ENCODE data around the gene GRAMD4. TPM values are rescaled to one million over a fixed set of nuclear protein-coding genes. Genes with fewer than 3 reads are reported as not detected.

Gene GRAMD4, protein sequence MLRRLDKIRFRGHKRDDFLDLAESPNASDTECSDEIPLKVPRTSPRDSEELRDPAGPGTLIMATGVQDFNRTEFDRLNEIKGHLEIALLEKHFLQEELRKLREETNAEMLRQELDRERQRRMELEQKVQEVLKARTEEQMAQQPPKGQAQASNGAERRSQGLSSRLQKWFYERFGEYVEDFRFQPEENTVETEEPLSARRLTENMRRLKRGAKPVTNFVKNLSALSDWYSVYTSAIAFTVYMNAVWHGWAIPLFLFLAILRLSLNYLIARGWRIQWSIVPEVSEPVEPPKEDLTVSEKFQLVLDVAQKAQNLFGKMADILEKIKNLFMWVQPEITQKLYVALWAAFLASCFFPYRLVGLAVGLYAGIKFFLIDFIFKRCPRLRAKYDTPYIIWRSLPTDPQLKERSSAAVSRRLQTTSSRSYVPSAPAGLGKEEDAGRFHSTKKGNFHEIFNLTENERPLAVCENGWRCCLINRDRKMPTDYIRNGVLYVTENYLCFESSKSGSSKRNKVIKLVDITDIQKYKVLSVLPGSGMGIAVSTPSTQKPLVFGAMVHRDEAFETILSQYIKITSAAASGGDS
- polyA plus RNA-seq (2013): 37.2 TPM

DNA sequence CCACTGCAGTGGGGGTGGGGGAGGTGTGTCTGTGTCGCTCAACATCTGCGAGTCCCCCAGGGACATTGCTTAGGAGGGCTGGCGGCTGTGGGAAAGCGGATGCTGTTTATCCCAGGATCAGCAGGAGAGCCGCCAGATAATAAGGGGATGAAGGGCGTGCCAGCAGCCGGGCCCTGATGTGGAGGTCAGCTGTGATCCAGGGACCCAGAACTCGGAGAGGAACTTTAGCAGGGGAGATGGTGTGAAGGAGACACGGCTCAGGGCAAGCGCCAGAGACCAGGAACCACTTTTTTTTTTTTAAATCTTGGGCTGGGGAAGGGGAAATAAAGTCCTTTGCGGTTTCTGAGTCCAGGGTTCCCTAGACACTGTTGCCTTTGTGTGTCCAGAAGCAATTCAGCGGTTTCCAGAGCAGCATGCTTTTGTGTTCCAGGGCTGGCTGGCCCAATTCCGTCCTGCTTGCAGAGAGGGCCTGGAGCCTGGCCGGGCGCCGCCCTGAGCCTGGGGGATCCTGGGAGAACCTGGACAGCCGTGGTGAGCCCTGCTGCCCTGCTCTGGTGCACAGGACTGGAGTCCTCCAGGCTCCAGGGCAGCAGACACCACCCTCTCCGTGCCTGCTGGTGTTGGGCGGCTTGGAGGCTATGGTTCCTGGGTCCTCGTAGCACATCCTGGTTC is at the start of gene GRAMD4:
GRAMD4 (plus strand) TSS at position 557 of the 672 bp plus-strand sequence. CDS start 6,414 bp downstream, outside the sequence.
- no peak within 1 kb of the TSS for H3K4me3 ChIP-seq (ENCODE audit: control insufficient read depth in 1 of 7, extremely low read depth in 1 of 7, insufficient read depth in 4 of 7, low read depth in 2 of 7, low read length in 6 of 7)
- H3K9me3 ChIP-seq (ENCODE audit: control extremely low read depth in 1 of 5, control insufficient read depth in 4 of 5, insufficient read depth in 2 of 5, low read depth in 1 of 5, low read length in 4 of 5): no peaks in the 10 kb centered on the region
- WGBS (ENCODE audit: insufficient coverage): 76% methylated on average over 15 of the region's 20 CpGs
- CTCF ChIA-PET: no interaction called here
- POLR2A ChIA-PET: no interaction called here
- H3K4me1 ChIP-seq (ENCODE audit: control extremely low read depth in 1 of 4, control insufficient read depth in 4 of 4, insufficient read depth in 4 of 4, low read length in 3 of 4): peaks cover 0 to 63% (median 28%) of the 10 kb centered on the region in 4 experiments
- no peak for DNase-seq
- peaks cover 0 to 3% (median 0%) of the 10 kb centered on the region in 4 experiments for H3K36me3 ChIP-seq (ENCODE audit: control insufficient read depth in 4 of 4, insufficient read depth in 4 of 4, low read length in 3 of 4)
- no peak within 1 kb of the TSS for H3K27ac ChIP-seq (ENCODE audit: insufficient read depth in 1 of 2, low read depth in 1 of 2, low read length in 2 of 2, poor library complexity in 1 of 2, severe bottlenecking in 2 of 2)
- no peaks in the 10 kb centered on the region for H3K27me3 ChIP-seq (replicated peaks in 2 of 5; ENCODE audit: control insufficient read depth in 4 of 5, insufficient read depth in 5 of 5, low read length in 4 of 5)

DNA sequence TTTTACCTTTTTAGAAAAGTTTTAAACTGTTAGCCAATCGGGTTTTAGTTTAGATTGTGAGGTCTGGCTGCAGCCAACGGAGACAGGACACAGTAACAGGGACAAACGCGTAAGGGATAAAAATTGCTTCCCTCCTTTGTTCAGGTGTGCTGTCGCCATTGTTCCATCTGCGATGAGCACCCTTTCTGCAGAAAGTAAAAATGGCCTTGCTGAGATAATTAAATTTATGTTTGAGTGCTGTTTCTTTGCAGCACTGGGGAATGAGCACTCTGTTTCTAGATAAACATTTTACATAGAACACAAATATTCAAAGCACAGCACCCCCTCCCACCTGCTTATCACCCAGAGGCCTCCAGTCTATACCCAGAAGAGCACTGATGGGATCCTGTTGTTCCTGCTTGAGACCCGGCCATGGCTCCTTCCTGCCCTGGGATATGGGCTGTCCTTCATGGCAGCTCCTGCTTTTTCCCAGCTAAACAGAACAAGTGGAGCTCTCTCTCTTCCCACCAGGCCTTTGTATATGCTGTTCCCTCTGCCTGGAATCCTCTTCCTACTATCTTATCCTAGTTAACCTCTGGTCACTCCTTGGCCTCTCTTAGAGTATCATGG is 48.4 kb upstream of the GRAMD4 start:
- WGBS (ENCODE audit: insufficient coverage): 91% methylated on average over 1 of the region's 7 CpGs
- Histone ChIP-seq H3K4me3 (ENCODE audit: control insufficient read depth in 1 of 7, extremely low read depth in 1 of 7, insufficient read depth in 4 of 7, low read depth in 2 of 7, low read length in 6 of 7) (no peak overlapping the region), H3K36me3 (ENCODE audit: control insufficient read depth in 4 of 4, insufficient read depth in 4 of 4, low read length in 3 of 4) (no peaks in the 10 kb centered on the region), H3K9me3 (ENCODE audit: control extremely low read depth in 1 of 5, control insufficient read depth in 4 of 5, insufficient read depth in 2 of 5, low read depth in 1 of 5, low read length in 4 of 5) (peaks cover 0 to 10% (median 7%) of the 10 kb centered on the region in 5 experiments), H3K4me1 (ENCODE audit: control extremely low read depth in 1 of 4, control insufficient read depth in 4 of 4, insufficient read depth in 4 of 4, low read length in 3 of 4) (peaks cover 0 to 18% (median 10%) of the 10 kb centered on the region in 4 experiments), H3K27ac (ENCODE audit: insufficient read depth in 1 of 2, low read depth in 1 of 2, low read length in 2 of 2, poor library complexity in 1 of 2, severe bottlenecking in 2 of 2) (no peak overlapping the region), H3K27me3 (replicated peaks in 2 of 5; ENCODE audit: control insufficient read depth in 4 of 5, insufficient read depth in 5 of 5, low read length in 4 of 5) (no peaks in the 10 kb centered on the region)
- no peak for DNase-seq
- POLR2A ChIA-PET: no interaction called here
- CTCF ChIA-PET: interaction anchor here (0.8 kb wide), 1 partner anchor 8 kb away, joined by 3 read pairs; no protein-coding TSS in a partner anchor

DNA sequence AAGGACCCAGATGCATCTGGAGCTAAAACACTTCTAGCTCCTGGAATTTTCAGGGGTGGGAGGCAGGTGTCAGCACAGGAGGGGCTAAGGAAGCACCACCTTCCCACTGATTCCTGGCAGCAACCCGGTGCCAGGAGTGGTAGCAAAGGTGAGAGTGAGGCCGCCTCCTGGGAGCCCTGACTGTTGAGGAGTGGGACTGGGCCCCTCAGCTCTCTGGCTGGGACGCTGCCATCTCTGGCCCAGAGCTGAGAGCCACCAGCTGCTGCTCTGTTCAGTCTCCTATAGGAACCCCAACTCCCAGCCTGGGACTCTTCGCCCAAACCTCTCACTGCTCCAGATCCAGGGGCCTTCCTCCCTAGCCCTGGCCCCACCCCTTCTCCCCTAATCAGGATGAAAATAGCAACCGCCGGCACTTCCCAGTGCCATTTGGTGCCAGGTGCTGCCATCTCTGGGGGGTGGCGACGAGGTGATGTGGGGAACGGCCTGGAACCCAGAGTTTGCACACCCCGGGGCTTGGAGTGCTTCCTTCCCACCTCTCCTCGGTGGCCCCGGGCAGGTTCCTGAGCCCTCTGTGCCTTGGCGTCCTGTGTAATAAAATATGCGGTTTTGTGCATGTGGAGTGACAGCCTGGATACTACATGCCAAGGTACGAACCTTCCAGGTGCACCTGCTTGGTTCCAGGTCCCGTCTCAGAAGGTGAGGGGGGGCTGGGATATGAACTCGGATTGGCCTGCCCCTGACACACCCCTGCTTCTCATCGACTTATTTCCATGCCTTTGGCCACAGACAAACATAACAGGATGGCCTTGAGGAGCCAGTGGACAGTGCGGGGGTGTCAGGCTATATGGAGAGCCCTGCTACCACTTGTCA is 47.0 kb upstream of the GRAMD4 start:
- Histone ChIP-seq H3K27ac (ENCODE audit: insufficient read depth in 1 of 2, low read depth in 1 of 2, low read length in 2 of 2, poor library complexity in 1 of 2, severe bottlenecking in 2 of 2) (no peak overlapping the region), H3K27me3 (replicated peaks in 2 of 5; ENCODE audit: control insufficient read depth in 4 of 5, insufficient read depth in 5 of 5, low read length in 4 of 5) (no peaks in the 10 kb centered on the region), H3K4me3 (ENCODE audit: control insufficient read depth in 1 of 7, extremely low read depth in 1 of 7, insufficient read depth in 4 of 7, low read depth in 2 of 7, low read length in 6 of 7) (no peak overlapping the region), H3K4me1 (ENCODE audit: control extremely low read depth in 1 of 4, control insufficient read depth in 4 of 4, insufficient read depth in 4 of 4, low read length in 3 of 4) (peaks cover 1 to 25% (median 17%) of the 10 kb centered on the region in 4 experiments), H3K36me3 (ENCODE audit: control insufficient read depth in 4 of 4, insufficient read depth in 4 of 4, low read length in 3 of 4) (no peaks in the 10 kb centered on the region), H3K9me3 (ENCODE audit: control extremely low read depth in 1 of 5, control insufficient read depth in 4 of 5, insufficient read depth in 2 of 5, low read depth in 1 of 5, low read length in 4 of 5) (peaks cover 0 to 10% (median 7%) of the 10 kb centered on the region in 5 experiments)
- WGBS (ENCODE audit: insufficient coverage): 96% methylated on average over 14 of the region's 19 CpGs
- no peak for DNase-seq
- ChIA-PET CTCF (interaction anchor here (1.3 kb wide), 1 partner anchor 10 kb away, joined by 3 read pairs; no protein-coding TSS in a partner anchor), POLR2A (no interaction called here)

DNA sequence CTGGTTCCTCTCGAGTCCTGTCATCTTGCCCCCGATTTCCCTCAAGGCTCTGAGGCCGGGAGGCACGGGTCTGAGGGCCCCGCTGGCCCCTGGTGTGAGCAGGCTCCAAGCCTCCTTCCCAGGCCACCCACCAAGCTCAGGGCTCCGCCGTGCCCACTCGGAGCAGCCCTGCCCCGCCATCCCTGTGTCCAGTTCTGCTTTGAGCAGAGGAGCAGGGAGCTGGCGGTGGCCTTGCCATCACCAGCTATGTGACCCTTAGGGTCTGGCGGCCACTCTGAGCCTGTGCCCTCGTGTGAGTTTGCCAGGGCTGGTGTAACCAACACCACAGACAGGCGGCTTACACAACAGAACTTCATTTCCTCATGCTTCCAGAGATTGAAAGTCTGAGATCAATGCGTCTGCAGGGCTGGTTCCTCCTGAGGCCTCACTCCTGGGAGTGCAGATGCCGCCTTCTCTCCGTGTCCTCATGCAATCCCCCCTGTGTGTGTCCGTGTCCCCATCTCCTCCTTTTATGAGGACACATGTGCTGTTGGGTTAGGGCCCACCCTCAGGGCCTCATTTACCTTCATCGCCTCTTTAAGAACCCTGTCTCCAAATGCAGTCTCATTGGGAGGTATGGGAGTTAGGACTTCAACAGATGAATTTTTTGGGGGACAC is 46.3 kb upstream of the GRAMD4 start:
- Histone ChIP-seq H3K4me3 (ENCODE audit: control insufficient read depth in 1 of 7, extremely low read depth in 1 of 7, insufficient read depth in 4 of 7, low read depth in 2 of 7, low read length in 6 of 7) (no peak overlapping the region), H3K9me3 (ENCODE audit: control extremely low read depth in 1 of 5, control insufficient read depth in 4 of 5, insufficient read depth in 2 of 5, low read depth in 1 of 5, low read length in 4 of 5) (peaks cover 0 to 10% (median 7%) of the 10 kb centered on the region in 5 experiments), H3K4me1 (ENCODE audit: control extremely low read depth in 1 of 4, control insufficient read depth in 4 of 4, insufficient read depth in 4 of 4, low read length in 3 of 4) (peaks cover 2 to 32% (median 25%) of the 10 kb centered on the region in 4 experiments), H3K27ac (ENCODE audit: insufficient read depth in 1 of 2, low read depth in 1 of 2, low read length in 2 of 2, poor library complexity in 1 of 2, severe bottlenecking in 2 of 2) (no peak overlapping the region), H3K36me3 (ENCODE audit: control insufficient read depth in 4 of 4, insufficient read depth in 4 of 4, low read length in 3 of 4) (no peaks in the 10 kb centered on the region), H3K27me3 (replicated peaks in 2 of 5; ENCODE audit: control insufficient read depth in 4 of 5, insufficient read depth in 5 of 5, low read length in 4 of 5) (no peaks in the 10 kb centered on the region)
- ChIA-PET POLR2A (no interaction called here), CTCF (interaction anchor here (1.3 kb wide), 1 partner anchor 10 kb away, joined by 3 read pairs; no protein-coding TSS in a partner anchor)
- 92% methylated on average over 17 of the region's 18 CpGs for WGBS (ENCODE audit: insufficient coverage)
- no peak for DNase-seq

DNA sequence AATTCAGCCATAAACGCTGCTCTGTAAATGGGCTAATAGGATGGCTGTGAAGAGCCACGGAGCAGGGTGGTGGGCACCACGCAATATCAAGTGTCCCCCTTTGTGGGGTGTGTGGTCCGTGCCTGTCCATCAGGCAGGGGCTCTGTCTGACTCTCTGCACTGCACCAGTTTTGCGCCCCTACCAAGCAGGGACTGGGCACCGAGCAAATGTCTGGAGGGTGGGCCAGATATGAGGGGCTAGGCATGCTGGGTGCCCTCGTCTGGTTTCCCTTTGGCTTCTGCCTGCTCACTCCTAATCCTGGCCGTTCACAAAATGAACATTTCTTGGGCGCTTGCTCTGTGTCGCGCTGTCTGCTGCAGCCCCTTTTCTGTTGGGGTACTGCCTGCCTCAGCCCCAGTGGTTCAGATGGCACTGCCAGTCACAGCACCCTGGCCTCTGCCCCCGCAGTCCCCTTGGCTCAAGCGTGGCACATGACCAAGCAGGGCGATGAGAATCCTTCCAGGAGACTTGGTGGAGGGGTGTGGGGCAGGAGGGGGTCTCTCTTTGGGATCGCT is 45.7 kb upstream of the GRAMD4 start:
- 93% methylated on average over 12 of the region's 15 CpGs for WGBS (ENCODE audit: insufficient coverage)

More for the DNA sequence above, 45.7 kb upstream of the GRAMD4 start:
- Histone ChIP-seq H3K36me3 (ENCODE audit: control insufficient read depth in 4 of 4, insufficient read depth in 4 of 4, low read length in 3 of 4) (no peaks in the 10 kb centered on the region), H3K4me1 (ENCODE audit: control extremely low read depth in 1 of 4, control insufficient read depth in 4 of 4, insufficient read depth in 4 of 4, low read length in 3 of 4) (peaks cover 2 to 39% (median 31%) of the 10 kb centered on the region in 4 experiments), H3K9me3 (ENCODE audit: control extremely low read depth in 1 of 5, control insufficient read depth in 4 of 5, insufficient read depth in 2 of 5, low read depth in 1 of 5, low read length in 4 of 5) (peaks cover 0 to 10% (median 7%) of the 10 kb centered on the region in 5 experiments), H3K27ac (ENCODE audit: insufficient read depth in 1 of 2, low read depth in 1 of 2, low read length in 2 of 2, poor library complexity in 1 of 2, severe bottlenecking in 2 of 2) (no peak overlapping the region), H3K4me3 (ENCODE audit: control insufficient read depth in 1 of 7, extremely low read depth in 1 of 7, insufficient read depth in 4 of 7, low read depth in 2 of 7, low read length in 6 of 7) (no peak overlapping the region), H3K27me3 (replicated peaks in 2 of 5; ENCODE audit: control insufficient read depth in 4 of 5, insufficient read depth in 5 of 5, low read length in 4 of 5) (no peaks in the 10 kb centered on the region)
- POLR2A ChIA-PET: no interaction called here
- CTCF ChIA-PET: no interaction called here
- DNase-seq: no peak
